Thyroid gland (tissue), 4 donors: Measurements from ENCODE around the gene UGGT1.

Experiments used
- POLR2A ChIP-seq, 2 donors: fragments of 450-650 bp; IDR thresholded peaks; one replicate each; pipeline ENCODE4 v1.6.1; 2017; ENCODE audit warnings: antibody characterized with exemption in 2 of 2, mild to moderate bottlenecking in 2 of 2, moderate library complexity in 1 of 2
- TF ChIP-seq, protein P1 (sequence below), 6 experiments: fragments of 200-600 bp in 3 of 6; fragments of 450-650 bp in 3 of 6; sonication (generic) in 3 of 6; IDR thresholded peaks; one replicate each; pipeline ENCODE4 v1.5.1; 2016 to 2019; ENCODE audit warnings: antibody characterized with exemption in 6 of 6, mild to moderate bottlenecking in 2 of 6, inconsistent platforms in 1 of 6, moderate library complexity in 1 of 6

DNA sequence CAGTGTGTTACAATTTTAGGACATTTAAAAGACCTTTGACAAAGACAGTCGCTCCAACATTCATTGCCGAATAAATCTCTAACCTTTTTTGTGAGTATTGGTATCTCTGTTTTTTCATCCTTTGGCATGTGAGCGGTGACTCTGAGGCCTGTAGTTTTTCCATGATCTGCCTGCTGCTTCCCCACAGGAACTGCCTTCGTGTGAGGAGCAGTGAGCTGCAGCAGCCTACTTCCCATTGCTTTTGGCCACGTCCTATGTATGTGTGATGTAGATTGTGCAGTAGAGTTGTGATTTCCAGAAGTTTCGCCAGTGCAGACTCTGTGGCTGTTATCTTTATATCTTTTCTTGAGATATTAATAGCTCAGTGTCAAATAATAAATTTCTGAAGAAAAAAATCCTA lies 79.8 kb downstream of the UGGT1 start:
- TF ChIP-seq, protein P1, sequence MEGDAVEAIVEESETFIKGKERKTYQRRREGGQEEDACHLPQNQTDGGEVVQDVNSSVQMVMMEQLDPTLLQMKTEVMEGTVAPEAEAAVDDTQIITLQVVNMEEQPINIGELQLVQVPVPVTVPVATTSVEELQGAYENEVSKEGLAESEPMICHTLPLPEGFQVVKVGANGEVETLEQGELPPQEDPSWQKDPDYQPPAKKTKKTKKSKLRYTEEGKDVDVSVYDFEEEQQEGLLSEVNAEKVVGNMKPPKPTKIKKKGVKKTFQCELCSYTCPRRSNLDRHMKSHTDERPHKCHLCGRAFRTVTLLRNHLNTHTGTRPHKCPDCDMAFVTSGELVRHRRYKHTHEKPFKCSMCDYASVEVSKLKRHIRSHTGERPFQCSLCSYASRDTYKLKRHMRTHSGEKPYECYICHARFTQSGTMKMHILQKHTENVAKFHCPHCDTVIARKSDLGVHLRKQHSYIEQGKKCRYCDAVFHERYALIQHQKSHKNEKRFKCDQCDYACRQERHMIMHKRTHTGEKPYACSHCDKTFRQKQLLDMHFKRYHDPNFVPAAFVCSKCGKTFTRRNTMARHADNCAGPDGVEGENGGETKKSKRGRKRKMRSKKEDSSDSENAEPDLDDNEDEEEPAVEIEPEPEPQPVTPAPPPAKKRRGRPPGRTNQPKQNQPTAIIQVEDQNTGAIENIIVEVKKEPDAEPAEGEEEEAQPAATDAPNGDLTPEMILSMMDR (IDR thresholded peaks at IDR 0.05), result no peak
- TF ChIP-seq POLR2A (IDR thresholded peaks at IDR 0.05), result no peak
